ENCODE data around the gene CDH15. TPM values are rescaled to one million over a fixed set of nuclear protein-coding genes. Genes with fewer than 3 reads are reported as not detected.
A peak's percentile ranks its signal among the peaks of the same experiment; 100 is the strongest.

CDH15 gene
- polyA plus RNA-seq, 2 of the 4 experiments (the other 2 are of a cell fraction), result 0.05 to 0.08 TPM

DNA sequence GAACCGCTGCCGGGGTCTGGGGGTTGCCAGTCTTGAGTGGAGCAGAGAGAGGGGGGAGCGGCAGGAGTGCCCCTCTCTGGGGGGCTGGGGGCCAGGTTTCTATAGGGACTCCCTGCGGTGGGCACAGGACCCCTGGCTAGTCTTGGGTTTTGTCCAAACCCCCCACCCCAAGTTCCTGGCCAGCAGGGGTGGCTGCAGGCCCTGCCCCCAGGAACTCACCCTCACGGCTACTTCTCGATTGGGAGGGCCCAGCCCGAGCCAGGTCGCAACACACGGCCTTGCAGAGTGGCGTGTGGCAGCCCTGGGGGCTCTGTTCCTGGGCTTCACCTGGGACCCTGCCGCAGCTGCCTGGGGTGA is 601 bp downstream of the CDH15 start:
- Histone ChIP-seq H3K4me3 (no peak overlapping the region; the same call in 2 of the 3 replicates), H3K27ac (no peak overlapping the region), H3K9me3 (no peaks in the 10 kb centered on the region), H3K4me1 (peaks cover 17% of the 10 kb centered on the region), H3K4me2 (peak overlapping the region; percentile 85; the same call in 2 of the 3 replicates)
- TF ChIP-seq ZSCAN20 (CRISPR knock-in tag; IDR thresholded peaks at IDR 0.05), result no peak
- TF ChIP-seq PHF8 (IDR thresholded peaks at IDR 0.05; ENCODE audit: borderline replicate concordance, low read depth), result no peak
- TF ChIP-seq JUNB (IDR thresholded peaks at IDR 0.05), result no peak
- no peak for TF ChIP-seq RAD21 (conservative IDR thresholded peaks at IDR 0.05 in 1 of 2, IDR thresholded peaks at IDR 0.05 in 1 of 2)
- no peak for TF ChIP-seq KDM1A (IDR thresholded peaks at IDR 0.05; ENCODE audit: low read depth)
- TF ChIP-seq NR3C1 (IDR thresholded peaks at IDR 0.05), result no peak
- no peak for TF ChIP-seq NFE2L2 (conservative IDR thresholded peaks at IDR 0.05; ENCODE audit: low read length)
- TF ChIP-seq RCOR1 (IDR thresholded peaks at IDR 0.05; ENCODE audit: low read depth, low read length), result no peak
- no peak for TF ChIP-seq EHF (CRISPR knock-in tag; IDR thresholded peaks at IDR 0.05)
- no peak for TF ChIP-seq ESRRA (IDR thresholded peaks at IDR 0.05; ENCODE audit: borderline replicate concordance, low read length)
- no peak for TF ChIP-seq HOXB13 (CRISPR knock-in tag; IDR thresholded peaks at IDR 0.05; ENCODE audit: low read depth)
- no peak for TF ChIP-seq CEBPB (IDR thresholded peaks at IDR 0.05)
- TF ChIP-seq JUN (IDR thresholded peaks at IDR 0.05), result no peak
- TF ChIP-seq FOSL2 (IDR thresholded peaks at IDR 0.05), result no peak
- no peak for TF ChIP-seq FOSL2 (CRISPR knock-in tag; IDR thresholded peaks at IDR 0.05)
- no peak for TF ChIP-seq CHD2 (IDR thresholded peaks at IDR 0.05; ENCODE audit: low read length, partially characterized antibody)
- TF ChIP-seq SMC3 (IDR thresholded peaks at IDR 0.05), result no peak
- TF ChIP-seq RFX5 (IDR thresholded peaks at IDR 0.05), result no peak
- TF ChIP-seq, protein P1, sequence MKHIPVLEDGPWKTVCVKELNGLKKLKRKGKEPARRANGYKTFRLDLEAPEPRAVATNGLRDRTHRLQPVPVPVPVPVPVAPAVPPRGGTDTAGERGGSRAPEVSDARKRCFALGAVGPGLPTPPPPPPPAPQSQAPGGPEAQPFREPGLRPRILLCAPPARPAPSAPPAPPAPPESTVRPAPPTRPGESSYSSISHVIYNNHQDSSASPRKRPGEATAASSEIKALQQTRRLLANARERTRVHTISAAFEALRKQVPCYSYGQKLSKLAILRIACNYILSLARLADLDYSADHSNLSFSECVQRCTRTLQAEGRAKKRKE (CRISPR knock-in tag; IDR thresholded peaks at IDR 0.05; ENCODE audit: low read depth), result no peak
- no peak for TF ChIP-seq HDAC2 (IDR thresholded peaks at IDR 0.05)
- TF ChIP-seq POLR2A (IDR thresholded peaks at IDR 0.05; ENCODE audit: low read length), result no peak
- ATAC-seq (no peak), DNase-seq (ENCODE audit: low read depth in 1 of 2, low spot score in 1 of 2) (no peak), FAIRE-seq (no peak)
- ChIA-PET CTCF (interaction anchor here (1.8 kb wide), 1 partner anchor 435 kb away, joined by 6 read pairs; no protein-coding TSS in a partner anchor), POLR2A (no interaction called here)
- 88% methylated on average over 6 of the region's 11 CpGs for WGBS (ENCODE audit: missing lambda C conversion rate)

DNA sequence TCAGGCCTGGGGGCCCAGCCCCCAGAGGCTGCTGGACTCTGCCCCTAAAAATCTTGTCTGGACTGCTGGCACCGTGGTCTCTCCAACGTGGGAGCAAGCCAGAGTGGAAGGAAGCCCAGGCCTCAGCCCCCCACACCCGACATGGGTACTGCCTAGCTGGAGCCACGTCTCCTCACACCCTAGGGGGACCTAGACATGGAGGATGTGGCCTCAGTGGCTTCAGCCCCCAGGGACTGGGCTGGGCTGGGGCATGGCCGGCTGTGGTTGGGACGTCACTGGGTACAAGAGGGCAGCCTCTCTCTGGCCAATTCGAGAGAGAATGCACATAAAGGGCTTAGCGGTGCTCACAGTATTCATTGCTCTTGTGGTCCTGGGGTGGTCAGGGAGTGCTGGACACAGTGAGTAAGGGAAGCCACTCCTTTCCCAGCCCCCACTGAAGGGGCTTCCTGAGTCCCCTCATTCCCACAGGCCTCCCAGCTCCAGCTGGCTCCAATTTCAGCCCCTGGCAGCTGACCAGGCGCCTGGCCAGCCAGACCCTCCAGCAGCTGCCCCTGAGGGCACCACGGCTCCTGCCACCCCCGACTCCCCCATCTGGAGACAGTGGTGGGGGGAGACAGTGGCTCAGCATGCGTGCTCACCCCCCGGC is 1.1 kb downstream of the CDH15 start:
- no peak for FAIRE-seq
- TF ChIP-seq MAZ (IDR thresholded peaks at IDR 0.05; ENCODE audit: borderline replicate concordance, low read depth, low read length) (no peak), MYC (IDR thresholded peaks at IDR 0.05; ENCODE audit: borderline replicate concordance, low read length) (no peak), PHF8 (IDR thresholded peaks at IDR 0.05; ENCODE audit: borderline replicate concordance, low read depth) (no peak), FOSB (CRISPR knock-in tag; IDR thresholded peaks at IDR 0.05) (no peak), TP53 (CRISPR knock-in tag; IDR thresholded peaks at IDR 0.05) (no peak), ZSCAN20 (CRISPR knock-in tag; IDR thresholded peaks at IDR 0.05) (no peak), NR3C1 (IDR thresholded peaks at IDR 0.05) (no peak), ESRRA (IDR thresholded peaks at IDR 0.05; ENCODE audit: borderline replicate concordance, low read length) (no peak), ZFP36 (IDR thresholded peaks at IDR 0.05; ENCODE audit: borderline replicate concordance, partially characterized antibody) (no peak), EP300 (IDR thresholded peaks at IDR 0.05) (no peak), HEYL (CRISPR knock-in tag; IDR thresholded peaks at IDR 0.05) (no peak), SMC3 (IDR thresholded peaks at IDR 0.05) (no peak)
- TF ChIP-seq, protein P2, sequence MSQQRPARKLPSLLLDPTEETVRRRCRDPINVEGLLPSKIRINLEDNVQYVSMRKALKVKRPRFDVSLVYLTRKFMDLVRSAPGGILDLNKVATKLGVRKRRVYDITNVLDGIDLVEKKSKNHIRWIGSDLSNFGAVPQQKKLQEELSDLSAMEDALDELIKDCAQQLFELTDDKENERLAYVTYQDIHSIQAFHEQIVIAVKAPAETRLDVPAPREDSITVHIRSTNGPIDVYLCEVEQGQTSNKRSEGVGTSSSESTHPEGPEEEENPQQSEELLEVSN (IDR thresholded peaks at IDR 0.05; ENCODE audit: borderline replicate concordance, low read depth), result no peak
- TF ChIP-seq, protein P3, sequence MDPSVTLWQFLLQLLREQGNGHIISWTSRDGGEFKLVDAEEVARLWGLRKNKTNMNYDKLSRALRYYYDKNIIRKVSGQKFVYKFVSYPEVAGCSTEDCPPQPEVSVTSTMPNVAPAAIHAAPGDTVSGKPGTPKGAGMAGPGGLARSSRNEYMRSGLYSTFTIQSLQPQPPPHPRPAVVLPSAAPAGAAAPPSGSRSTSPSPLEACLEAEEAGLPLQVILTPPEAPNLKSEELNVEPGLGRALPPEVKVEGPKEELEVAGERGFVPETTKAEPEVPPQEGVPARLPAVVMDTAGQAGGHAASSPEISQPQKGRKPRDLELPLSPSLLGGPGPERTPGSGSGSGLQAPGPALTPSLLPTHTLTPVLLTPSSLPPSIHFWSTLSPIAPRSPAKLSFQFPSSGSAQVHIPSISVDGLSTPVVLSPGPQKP (IDR thresholded peaks at IDR 0.05; ENCODE audit: low read depth, low read length), result no peak
- TF ChIP-seq, protein P4, sequence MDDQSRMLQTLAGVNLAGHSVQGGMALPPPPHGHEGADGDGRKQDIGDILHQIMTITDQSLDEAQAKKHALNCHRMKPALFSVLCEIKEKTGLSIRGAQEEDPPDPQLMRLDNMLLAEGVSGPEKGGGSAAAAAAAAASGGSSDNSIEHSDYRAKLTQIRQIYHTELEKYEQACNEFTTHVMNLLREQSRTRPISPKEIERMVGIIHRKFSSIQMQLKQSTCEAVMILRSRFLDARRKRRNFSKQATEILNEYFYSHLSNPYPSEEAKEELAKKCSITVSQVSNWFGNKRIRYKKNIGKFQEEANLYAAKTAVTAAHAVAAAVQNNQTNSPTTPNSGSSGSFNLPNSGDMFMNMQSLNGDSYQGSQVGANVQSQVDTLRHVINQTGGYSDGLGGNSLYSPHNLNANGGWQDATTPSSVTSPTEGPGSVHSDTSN (IDR thresholded peaks at IDR 0.05), result no peak
- TF ChIP-seq, protein P5, sequence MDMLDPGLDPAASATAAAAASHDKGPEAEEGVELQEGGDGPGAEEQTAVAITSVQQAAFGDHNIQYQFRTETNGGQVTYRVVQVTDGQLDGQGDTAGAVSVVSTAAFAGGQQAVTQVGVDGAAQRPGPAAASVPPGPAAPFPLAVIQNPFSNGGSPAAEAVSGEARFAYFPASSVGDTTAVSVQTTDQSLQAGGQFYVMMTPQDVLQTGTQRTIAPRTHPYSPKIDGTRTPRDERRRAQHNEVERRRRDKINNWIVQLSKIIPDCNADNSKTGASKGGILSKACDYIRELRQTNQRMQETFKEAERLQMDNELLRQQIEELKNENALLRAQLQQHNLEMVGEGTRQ (IDR thresholded peaks at IDR 0.05), result no peak
- TF ChIP-seq, protein P6, sequence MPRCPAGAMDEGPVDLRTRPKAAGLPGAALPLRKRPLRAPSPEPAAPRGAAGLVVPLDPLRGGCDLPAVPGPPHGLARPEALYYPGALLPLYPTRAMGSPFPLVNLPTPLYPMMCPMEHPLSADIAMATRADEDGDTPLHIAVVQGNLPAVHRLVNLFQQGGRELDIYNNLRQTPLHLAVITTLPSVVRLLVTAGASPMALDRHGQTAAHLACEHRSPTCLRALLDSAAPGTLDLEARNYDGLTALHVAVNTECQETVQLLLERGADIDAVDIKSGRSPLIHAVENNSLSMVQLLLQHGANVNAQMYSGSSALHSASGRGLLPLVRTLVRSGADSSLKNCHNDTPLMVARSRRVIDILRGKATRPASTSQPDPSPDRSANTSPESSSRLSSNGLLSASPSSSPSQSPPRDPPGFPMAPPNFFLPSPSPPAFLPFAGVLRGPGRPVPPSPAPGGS (IDR thresholded peaks at IDR 0.05), result no peak
- POLR2A ChIA-PET, result no interaction called here

More for the DNA sequence above, 1.1 kb downstream of the CDH15 start:
- no peak for DNase-seq (ENCODE audit: low read depth in 1 of 2, low spot score in 1 of 2)
- no peak overlapping the region for H3K27ac ChIP-seq
- H3K9me3 ChIP-seq, result no peaks in the 10 kb centered on the region
- CTCF ChIA-PET, result interaction anchor here (1.8 kb wide), 1 partner anchor 435 kb away, joined by 6 read pairs; no protein-coding TSS in a partner anchor
- no peak overlapping the region for H3K4me3 ChIP-seq
- 46% methylated on average over 4 of the region's 13 CpGs for WGBS (ENCODE audit: missing lambda C conversion rate)
- ATAC-seq, result no peak
- peaks cover 12% of the 10 kb centered on the region; the same call in 1 of the 3 replicates for H3K4me1 ChIP-seq
- H3K4me2 ChIP-seq, result no peak overlapping the region

Data from A549 (cell line).